ENCODE results near the gene MARCHF3.
A peak's percentile ranks its signal among the peaks of the same experiment; 100 is the strongest.
"Not testable (repeated sequence)": the region's sequence is repeated elsewhere in the genome, so short reads cannot be mapped to it uniquely, and the experiment has no call there.

MARCHF3 gene

GRCh38 chr5:126847456-126847820 lies 182.9 kb downstream of the MARCHF3 start:
- DNase-seq (ENCODE audit: low read depth): no peak

- no peak for DNase-seq (ENCODE audit: low read depth)
Observed at GRCh38 chr5:126846744-126847455, 183.5 kb downstream of the MARCHF3 start.

- no peak for DNase-seq (ENCODE audit: low read depth)
Observed at GRCh38 chr5:126846344-126846743, 184.0 kb downstream of the MARCHF3 start.

DNA sequence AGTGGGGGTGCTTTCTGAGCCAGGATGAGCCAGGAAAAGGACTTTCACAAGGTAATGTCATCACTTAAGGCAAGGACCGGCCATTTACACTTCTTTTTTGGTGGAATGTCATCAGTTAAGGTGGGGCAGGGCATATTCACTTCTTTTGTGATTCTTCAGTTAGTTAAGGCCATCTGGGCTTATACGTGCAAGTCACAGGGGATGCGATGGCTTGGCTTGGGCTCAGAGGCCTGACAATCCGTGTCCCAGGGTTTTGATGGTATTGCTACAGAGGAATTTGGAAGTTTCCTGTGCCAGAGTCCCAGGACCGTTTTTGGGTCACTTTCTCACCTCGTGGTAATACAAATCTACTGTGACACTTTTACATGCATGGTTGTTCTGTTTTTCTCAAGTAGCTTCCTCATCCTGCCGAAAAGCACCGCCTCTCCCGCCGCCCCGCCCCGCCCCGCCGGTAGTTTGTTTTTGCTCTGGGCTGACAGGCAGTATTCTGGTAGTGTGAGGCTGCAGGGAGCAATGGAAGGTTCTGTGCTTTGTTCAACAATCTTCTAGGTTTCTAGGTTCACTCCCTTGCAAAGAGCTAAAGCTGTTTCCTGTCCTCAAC lies 184.8 kb downstream of the MARCHF3 start:
- peak; percentile 38 for DNase-seq (ENCODE audit: low read depth)

DNA sequence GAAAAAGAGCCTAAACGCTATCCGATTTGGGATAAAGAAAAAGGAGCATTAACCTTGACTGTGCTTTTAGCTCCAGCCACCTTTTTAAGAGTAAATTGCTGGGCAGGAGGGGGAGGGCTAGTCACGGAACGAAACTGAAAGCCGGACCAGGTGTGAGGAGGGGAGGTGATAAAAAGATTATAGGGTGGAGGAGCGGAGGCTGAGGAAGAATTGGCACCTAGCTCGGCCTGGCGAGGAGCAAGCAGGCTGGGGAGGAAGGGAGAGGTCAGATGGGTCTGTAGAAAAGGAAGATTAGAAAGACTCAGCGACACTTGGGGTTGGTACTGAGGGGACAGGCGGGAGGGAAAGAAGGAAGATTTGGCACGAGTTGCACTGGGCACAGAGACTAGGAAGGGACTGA lies 187.0 kb downstream of the MARCHF3 start:
- DNase-seq (ENCODE audit: low read depth): not testable (repeated sequence)

GRCh38 chr5:126839407-126839806 lies 191.0 kb downstream of the MARCHF3 start:
- DNase-seq (ENCODE audit: low read depth): not testable (repeated sequence)

DNA sequence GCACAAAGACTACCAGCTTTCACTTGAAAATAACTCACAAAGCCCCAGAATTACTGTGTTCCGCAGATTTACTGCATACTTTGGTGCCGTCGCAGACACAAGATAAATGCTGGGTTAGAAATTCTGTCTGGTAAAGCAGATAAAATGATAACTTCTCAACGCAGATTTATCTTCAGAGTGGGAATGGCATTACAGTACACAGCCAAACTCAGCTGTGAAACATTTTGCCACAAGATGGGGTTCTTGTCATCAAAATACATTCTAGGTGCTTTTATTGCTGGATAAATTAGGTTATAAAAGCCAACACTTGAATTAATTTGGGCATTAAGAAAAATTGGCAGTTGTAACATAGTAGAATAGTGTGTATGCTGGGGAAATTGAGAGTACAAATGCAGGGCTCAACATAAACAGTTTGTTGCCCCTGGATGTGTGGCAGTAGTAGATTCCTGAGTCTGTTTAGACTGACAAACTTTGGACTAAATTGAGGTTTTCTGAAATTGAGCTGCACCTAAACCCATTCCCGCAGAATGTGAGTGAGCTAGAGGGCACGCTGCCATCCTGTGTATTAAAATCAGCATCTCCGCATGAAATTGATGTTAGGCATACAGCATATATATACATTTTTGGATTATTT lies 192.3 kb downstream of the MARCHF3 start:
- DNase-seq (ENCODE audit: low read depth): no peak

GRCh38 chr5:126837242-126837641 lies 193.1 kb downstream of the MARCHF3 start:
- no peak for DNase-seq (ENCODE audit: low read depth)

- DNase-seq (ENCODE audit: low read depth): no peak
Observed at GRCh38 chr5:126836778-126837177, 193.6 kb downstream of the MARCHF3 start.

DNA sequence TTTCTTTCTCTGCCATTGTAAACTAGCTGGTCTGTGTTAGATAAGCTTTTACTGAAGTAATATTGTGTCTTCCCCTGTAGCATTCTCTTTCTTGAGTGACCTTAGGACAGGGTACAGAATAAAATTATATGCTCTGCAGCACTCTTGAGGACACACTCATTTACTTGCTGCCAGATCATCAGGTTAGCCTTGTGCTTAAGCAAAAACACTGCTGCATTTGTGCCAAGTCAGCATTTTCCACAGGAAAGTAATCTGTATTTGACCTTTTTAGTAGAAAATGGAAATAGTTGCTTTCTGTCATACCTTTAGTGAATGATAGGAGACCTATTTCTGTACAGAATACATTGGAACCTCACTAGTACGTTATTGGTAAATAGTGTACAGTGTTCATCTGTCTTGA lies 199.2 kb downstream of the MARCHF3 start:
- no peak for DNase-seq (ENCODE audit: low read depth)

DNA sequence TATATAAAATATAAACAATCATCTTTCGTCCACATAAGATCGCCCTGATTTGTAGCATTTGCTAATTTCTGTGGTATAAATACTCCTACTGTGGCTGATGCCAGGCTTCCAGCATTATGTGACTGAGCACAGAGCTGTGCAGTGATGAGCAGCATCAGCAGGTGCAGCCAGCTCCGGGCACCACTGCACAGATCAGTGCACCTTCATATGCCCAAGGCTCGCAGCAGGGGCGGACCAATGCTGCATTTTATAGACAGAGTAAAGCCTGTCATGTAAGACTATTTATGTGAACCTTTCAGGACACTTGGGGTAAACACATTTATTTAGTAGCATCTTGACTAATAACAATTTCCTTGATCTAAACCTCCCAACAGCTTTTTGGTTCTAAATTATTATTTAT lies 200.3 kb downstream of the MARCHF3 start:
- DNase-seq (ENCODE audit: low read depth): no peak

- DNase-seq (ENCODE audit: low read depth): no peak
Observed at GRCh38 chr5:126829098-126829497, 201.3 kb downstream of the MARCHF3 start.

DNA sequence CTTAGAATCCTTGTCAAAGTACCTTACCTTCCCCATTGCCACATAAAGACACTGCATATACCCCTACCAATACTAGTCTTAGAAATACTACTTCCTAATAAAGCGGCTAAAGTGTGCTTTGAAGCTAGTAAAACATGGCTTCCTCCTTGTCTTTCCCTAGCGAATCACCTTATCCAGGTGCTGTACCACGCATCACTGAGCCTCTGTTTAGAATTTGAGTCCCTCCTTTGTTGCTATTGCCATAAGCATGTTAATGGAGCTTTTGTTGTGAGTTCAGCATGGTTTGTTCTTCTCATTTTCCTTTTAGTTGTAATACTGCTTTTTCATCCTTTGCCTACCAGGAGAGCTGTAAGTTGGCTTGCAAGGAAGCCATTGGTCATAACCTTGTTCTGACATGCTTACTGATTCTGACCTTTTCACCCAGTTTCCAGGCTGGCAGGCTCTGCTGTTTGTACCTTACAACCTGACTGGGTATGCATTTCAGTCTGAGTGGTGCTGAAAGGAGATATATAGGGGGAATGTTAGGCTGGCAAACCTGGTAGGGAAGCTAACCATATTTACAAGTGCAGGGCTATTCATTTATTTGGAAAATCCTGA lies 203.6 kb downstream of the MARCHF3 start:
- no peak for DNase-seq (ENCODE audit: low read depth)

- DNase-seq (ENCODE audit: low read depth): no peak
Observed at GRCh38 chr5:126819253-126819652, 211.1 kb downstream of the MARCHF3 start.

DNA sequence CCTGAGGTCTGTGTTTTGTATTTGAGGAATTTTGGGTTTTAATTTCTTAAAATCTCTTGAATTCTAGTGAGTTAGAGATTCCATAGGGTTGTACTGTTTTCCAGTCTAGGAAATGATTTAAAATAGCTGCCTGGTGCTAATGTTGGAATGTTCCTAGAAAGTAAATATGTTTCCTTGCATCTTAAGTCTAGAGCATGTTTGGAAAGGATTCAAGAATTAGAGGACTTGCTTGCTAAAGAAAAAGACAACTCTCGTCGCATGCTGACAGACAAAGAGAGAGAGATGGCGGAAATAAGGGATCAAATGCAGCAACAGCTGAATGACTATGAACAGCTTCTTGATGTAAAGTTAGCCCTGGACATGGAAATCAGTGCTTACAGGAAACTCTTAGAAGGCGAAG lies 211.6 kb downstream of the MARCHF3 start:
- DNase-seq (ENCODE audit: low read depth): no peak
